ENCODE results near the gene WFIKKN1.

Gene WFIKKN1

GRCh38 chr16:632486-633335 lies 1.9 kb downstream of the WFIKKN1 start:
- in situ Hi-C loops (cut with MboI; ENCODE audit: low pct_unique_long_range_greater_than_20kb, low sequenced_read_pairs): no loop called here
- DNase-seq: no peak

GRCh38 chr16:633336-634050 lies 2.7 kb downstream of the WFIKKN1 start:
- in situ Hi-C loops (cut with MboI; ENCODE audit: low pct_unique_long_range_greater_than_20kb, low sequenced_read_pairs): no loop called here
- DNase-seq: no peak

GRCh38 chr16:634051-634670 lies 3.4 kb downstream of the WFIKKN1 start:
- DNase-seq: no peak
- in situ Hi-C loops (cut with MboI; ENCODE audit: low pct_unique_long_range_greater_than_20kb, low sequenced_read_pairs): no loop called here

- DNase-seq: no peak
- in situ Hi-C loops (cut with MboI; ENCODE audit: low pct_unique_long_range_greater_than_20kb, low sequenced_read_pairs): no loop called here
These were observed 4.2 kb downstream of the WFIKKN1 start for GRCh38 chr16:634996-635395.

GRCh38 chr16:635573-636205 lies 4.9 kb downstream of the WFIKKN1 start:
- DNase-seq: no peak
- in situ Hi-C loops (cut with MboI; ENCODE audit: low pct_unique_long_range_greater_than_20kb, low sequenced_read_pairs): no loop called here

GRCh38 chr16:636206-637080 lies 5.7 kb downstream of the WFIKKN1 start, which contains the start of gene METTL26:
TSS of gene METTL26 (minus strand) at chr16:636305. CDS start at chr16:636290, 15 bp downstream.
- peak; percentile 96 for DNase-seq
- in situ Hi-C loops (cut with MboI; ENCODE audit: low pct_unique_long_range_greater_than_20kb, low sequenced_read_pairs): no loop called here

- DNase-seq: peak; percentile 32
- in situ Hi-C loops (cut with MboI; ENCODE audit: low pct_unique_long_range_greater_than_20kb, low sequenced_read_pairs): no loop called here
These were observed 6.6 kb downstream of the WFIKKN1 start for GRCh38 chr16:637081-638018.

DNA sequence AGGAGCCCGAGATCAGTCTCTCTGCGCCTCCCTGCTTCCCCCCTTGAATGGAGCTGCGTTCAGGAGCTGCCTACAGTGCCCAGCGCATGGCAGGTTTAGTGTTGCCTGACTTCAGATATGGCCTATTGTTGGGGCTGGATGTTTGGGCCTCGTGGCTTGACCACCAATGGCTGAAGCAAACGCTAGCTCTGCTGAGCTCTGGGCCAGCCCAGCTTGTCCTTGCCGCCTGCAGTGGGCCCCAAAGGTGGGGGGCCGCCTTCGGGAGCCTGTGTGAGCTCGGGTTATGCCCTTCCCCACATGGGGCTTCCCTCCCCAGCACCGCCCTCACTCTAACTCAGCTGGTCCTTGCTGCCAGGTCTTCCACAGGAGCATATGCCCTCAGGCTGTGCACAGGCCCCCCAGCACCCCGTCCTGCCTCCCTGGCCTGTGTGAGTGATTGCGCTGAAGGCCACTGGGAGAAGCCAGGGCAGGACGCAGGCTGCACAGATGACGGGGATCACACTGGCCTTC lies 7.3 kb downstream of the WFIKKN1 start:
- no peak for DNase-seq
- in situ Hi-C loops (cut with MboI; ENCODE audit: low pct_unique_long_range_greater_than_20kb, low sequenced_read_pairs): no loop called here

DNA sequence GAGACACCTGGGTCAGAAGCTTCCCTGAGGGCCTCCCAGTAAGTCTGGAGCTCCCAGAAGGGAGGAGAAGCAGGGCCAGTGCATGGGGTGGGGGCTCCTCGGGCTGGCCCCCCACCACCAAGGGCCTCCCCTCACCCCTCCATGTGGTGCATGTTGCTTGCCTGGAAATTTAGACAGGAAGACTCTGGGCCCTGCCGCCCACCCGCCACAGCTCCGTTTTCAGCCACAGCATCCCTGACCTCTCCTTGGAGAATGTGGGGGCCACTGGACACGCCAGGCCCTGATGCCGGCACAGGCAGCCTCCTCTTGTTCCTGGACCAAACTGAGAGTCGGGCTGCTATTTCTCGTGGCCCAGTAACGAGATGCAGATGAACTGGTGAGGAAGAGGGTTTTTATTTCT lies 8.1 kb downstream of the WFIKKN1 start:
- no peak for DNase-seq
- in situ Hi-C loops (cut with MboI; ENCODE audit: low pct_unique_long_range_greater_than_20kb, low sequenced_read_pairs): no loop called here

DNA sequence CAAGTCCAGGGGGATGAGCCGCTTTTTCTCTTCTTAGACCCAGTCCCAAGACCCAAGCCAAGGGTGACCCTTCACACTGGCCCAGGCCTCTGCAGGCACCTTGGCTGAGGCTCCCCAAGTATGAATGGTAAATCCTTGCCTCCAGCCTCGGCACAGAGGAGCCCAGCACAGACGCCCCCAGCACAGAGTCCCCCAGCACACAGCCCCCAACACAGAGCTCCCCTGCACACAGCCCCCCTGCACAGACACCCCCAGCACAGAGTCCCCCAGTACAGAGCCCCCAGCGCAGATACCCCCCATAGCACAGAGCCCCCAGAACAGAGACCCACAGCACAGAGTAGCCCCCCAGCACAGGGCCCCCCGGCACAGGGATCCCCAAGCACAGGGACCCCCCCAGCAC lies 9.8 kb downstream of the WFIKKN1 start:
- in situ Hi-C loops (cut with MboI; ENCODE audit: low pct_unique_long_range_greater_than_20kb, low sequenced_read_pairs): no loop called here
- no peak for DNase-seq

- in situ Hi-C loops (cut with MboI; ENCODE audit: low pct_unique_long_range_greater_than_20kb, low sequenced_read_pairs): no loop called here
- DNase-seq: peak; percentile 86
These were observed 10.8 kb downstream of the WFIKKN1 start, which contains the start of gene MCRIP2 for GRCh38 chr16:641326-642188. TSS of gene MCRIP2 (plus strand) at chr16:641828. CDS start at chr16:641992, 164 bp downstream.

GRCh38 chr16:642189-643049 lies 11.6 kb downstream of the WFIKKN1 start:
- DNase-seq: peak; percentile 62
- in situ Hi-C loops (cut with MboI; ENCODE audit: low pct_unique_long_range_greater_than_20kb, low sequenced_read_pairs): no loop called here

DNA sequence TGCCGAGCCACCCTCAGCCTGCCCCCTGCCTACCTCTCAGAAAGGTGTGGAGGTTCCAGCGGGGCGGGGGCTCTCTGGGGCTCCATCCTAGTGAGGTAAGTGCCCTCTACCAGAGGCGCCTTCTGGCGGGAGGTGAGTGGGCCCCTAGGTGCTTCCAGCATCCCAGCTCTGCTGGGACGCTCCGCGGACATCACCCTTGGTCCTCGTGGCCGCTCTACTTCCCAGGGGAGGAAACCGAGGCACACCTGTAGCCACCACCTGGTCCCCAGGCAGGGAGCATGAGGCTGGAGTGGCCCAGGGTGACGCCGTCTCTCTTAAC lies 12.2 kb downstream of the WFIKKN1 start:
- in situ Hi-C loops (cut with MboI; ENCODE audit: low pct_unique_long_range_greater_than_20kb, low sequenced_read_pairs): no loop called here
- no peak for DNase-seq

DNA sequence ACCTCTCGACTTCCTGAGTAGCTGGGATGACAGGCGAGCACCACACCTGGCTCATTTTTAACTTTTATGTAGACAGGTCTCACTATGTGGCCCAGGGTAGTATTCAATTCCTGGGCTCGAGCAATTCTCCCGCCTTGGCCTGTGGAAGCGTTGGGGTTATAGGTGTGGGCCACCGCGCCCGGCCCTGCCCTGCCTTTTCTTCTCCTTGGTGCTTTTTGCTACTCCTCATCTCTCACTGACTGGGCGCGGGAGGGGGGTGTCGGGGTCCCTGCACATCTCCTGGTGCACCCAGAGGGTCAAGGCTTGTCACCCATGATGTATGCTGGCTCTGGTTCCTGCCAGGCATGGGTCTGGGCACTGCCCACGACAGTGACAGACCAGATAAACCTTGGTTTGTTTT lies 13.8 kb downstream of the WFIKKN1 start:
- in situ Hi-C loops (cut with MboI; ENCODE audit: low pct_unique_long_range_greater_than_20kb, low sequenced_read_pairs): no loop called here
- DNase-seq: no peak

DNA sequence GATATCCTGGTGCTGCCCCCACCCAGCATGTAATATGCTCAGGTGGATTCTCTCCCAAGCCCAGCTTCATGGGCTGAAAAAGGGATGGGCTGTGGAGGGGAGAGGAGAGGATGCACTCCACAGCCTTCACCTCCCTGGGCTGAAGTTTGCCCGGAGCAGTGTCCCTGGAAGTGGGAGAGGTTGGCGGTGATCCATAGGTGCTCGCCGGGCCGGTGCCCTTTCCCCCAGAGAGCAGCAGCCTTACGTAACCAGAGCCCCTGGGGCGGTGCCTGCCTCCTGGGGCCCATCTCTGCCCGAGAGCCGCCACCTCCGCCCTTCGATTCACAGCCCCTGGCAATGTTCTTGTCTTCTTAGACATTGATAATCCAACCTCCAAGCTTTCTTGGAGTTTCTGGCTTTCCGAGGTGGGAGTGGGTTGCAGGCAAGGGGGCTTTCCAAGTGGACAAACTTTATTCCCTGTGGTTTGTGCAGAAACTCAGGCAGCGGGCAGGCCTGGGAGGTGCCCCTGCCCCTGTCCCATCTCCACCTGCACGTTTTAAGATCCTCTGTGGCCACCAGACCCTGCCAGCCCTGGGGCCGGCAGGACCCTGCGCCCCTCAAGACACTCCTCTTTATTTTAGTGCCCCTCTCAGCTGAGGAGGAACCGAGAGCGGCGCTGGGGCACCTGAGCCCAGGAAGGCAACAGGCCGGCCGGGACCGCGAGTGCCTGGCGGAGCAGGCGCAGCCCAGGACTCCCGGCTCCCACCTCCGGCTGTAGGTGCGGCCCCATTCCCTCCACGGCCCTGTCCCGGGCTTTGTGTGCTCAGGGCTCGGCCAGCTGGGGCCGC lies 15.3 kb downstream of the WFIKKN1 start:
- DNase-seq: no peak
- in situ Hi-C loops (cut with MboI; ENCODE audit: low pct_unique_long_range_greater_than_20kb, low sequenced_read_pairs): no loop called here
